GM12878 (cell line): ENCODE data around the gene WNK2.

Source experiments
- CTCF ChIP-seq, 3 experiments: IDR thresholded peaks in 2 of 3; conservative IDR thresholded peaks in 1 of 3; 2 replicates each; pipeline ENCODE4 v1.5.1; 2011; ENCODE audit warnings: low read depth in 3 of 3, low read length in 3 of 3, mild to moderate bottlenecking in 3 of 3, control low read depth in 2 of 3, moderate library complexity in 2 of 3, inconsistent platforms in 1 of 3, mixed read lengths in 1 of 3; ENCODE audit not compliant: control insufficient read depth in 2 of 3, insufficient read depth in 1 of 3; ENCODE audit errors: extremely low read depth in 1 of 3
- EP300 ChIP-seq, 2 experiments: fragments of 150-350 bp in 1 of 2; IDR thresholded peaks; 2 replicates each; pipeline ENCODE4 v1.6.1; 2011 to 2012; ENCODE audit warnings: low read depth in 2 of 2, low read length in 2 of 2, borderline replicate concordance in 1 of 2, improper control_type of control experiment in 1 of 2, inconsistent platforms in 1 of 2; ENCODE audit not compliant: control insufficient read depth in 1 of 2
- POLR2A ChIP-seq: IDR thresholded peaks from 2 replicates; pipeline ENCODE4 v1.6.1; 2011; ENCODE audit warnings: low read depth, mild to moderate bottlenecking, low read length
- RFX5 ChIP-seq: IDR thresholded peaks from 2 replicates; pipeline ENCODE4 v1.6.1; 2011; ENCODE audit warnings: low read depth, low read length, improper control_type of control experiment
- SMAD1 ChIP-seq: fragments of 450-650 bp; IDR thresholded peaks from 2 replicates; pipeline ENCODE4 v1.6.1; 2018; ENCODE audit warnings: mild to moderate bottlenecking, low read depth; ENCODE audit not compliant: partially characterized antibody
- USF2 ChIP-seq: IDR thresholded peaks from 2 replicates; pipeline ENCODE4 v1.6.1; 2011; ENCODE audit warnings: low read depth, low read length, improper control_type of control experiment, borderline replicate concordance
- ZBTB11 ChIP-seq: fragments of 450-650 bp; formaldehyde crosslinking; IDR thresholded peaks from 2 replicates; pipeline ENCODE4 v1.5.0; 2022; ENCODE audit warnings: mild to moderate bottlenecking, missing genetic modification characterization
- ZNF274 ChIP-seq: IDR thresholded peaks from one replicate; pipeline ENCODE4 v1.8.0; 2011; ENCODE audit not compliant: insufficient read length, insufficient read depth
- TF ChIP-seq, protein P1 (sequence below): fragments of 450-650 bp; formaldehyde crosslinking; IDR thresholded peaks from 2 replicates; pipeline ENCODE4 v1.4.0; 2022; ENCODE audit warnings: mild to moderate bottlenecking, moderate library complexity

- no peak for TF ChIP-seq USF2
- TF ChIP-seq CTCF (IDR thresholded peaks at IDR 0.05 in 2 of 3, conservative IDR thresholded peaks at IDR 0.05 in 1 of 3; ENCODE audit: control insufficient read depth in 2 of 3, extremely low read depth in 1 of 3, insufficient read depth in 1 of 3, low read depth in 3 of 3, low read length in 3 of 3), result no peak
- no peak for TF ChIP-seq EP300 (IDR thresholded peaks at IDR 0.05; ENCODE audit: borderline replicate concordance in 1 of 2, control insufficient read depth in 1 of 2, low read depth in 2 of 2, low read length in 2 of 2)
- no peak for TF ChIP-seq ZNF274
- TF ChIP-seq POLR2A, result no peak
- TF ChIP-seq RFX5, result no peak
- TF ChIP-seq, protein P1, sequence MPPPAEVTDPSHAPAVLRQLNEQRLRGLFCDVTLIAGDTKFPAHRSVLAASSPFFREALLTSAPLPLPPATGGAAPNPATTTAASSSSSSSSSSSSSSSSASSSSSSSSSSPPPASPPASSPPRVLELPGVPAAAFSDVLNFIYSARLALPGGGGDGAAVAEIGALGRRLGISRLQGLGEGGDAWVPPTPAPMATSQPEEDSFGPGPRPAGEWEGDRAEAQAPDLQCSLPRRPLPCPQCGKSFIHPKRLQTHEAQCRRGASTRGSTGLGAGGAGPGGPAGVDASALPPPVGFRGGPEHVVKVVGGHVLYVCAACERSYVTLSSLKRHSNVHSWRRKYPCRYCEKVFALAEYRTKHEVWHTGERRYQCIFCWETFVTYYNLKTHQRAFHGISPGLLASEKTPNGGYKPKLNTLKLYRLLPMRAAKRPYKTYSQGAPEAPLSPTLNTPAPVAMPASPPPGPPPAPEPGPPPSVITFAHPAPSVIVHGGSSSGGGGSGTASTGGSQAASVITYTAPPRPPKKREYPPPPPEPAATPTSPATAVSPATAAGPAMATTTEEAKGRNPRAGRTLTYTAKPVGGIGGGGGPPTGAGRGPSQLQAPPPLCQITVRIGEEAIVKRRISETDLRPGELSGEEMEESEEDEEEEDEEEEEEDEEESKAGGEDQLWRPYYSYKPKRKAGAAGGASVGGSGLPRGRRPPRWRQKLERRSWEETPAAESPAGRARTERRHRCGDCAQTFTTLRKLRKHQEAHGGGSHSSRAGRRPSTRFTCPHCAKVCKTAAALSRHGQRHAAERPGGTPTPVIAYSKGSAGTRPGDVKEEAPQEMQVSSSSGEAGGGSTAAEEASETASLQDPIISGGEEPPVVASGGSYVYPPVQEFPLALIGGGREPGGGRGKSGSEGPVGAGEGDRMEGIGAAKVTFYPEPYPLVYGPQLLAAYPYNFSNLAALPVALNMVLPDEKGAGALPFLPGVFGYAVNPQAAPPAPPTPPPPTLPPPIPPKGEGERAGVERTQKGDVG, result no peak
- no peak for TF ChIP-seq SMAD1
- no peak for TF ChIP-seq ZBTB11 (CRISPR knock-in tag)
These were observed 106.8 kb downstream of the WNK2 start for GRCh38 chr9:93290495-93291434.
